ENCODE data around the gene RALGAPA1. TPM values are rescaled to one million over a fixed set of nuclear protein-coding genes. Genes with fewer than 3 reads are reported as not detected.
"Not testable (repeated sequence)": the region's sequence is repeated elsewhere in the genome, so short reads cannot be mapped to it uniquely, and the experiment has no call there.

The RALGAPA1 gene
- total RNA-seq, 1 donor, result 39.1 TPM

- Histone ChIP-seq H3K9me3 (ENCODE audit: low read depth, low read length) (no peaks in the 10 kb centered on the region), H3K4me2 (ENCODE audit: insufficient read depth, low read length) (no peak overlapping the region), H3K4me1 (ENCODE audit: insufficient read depth, low read length) (no peaks in the 10 kb centered on the region), H3K36me3 (ENCODE audit: insufficient read depth, low read length) (no peaks in the 10 kb centered on the region), H3K79me2 (ENCODE audit: insufficient read depth, low read length) (no peaks in the 10 kb centered on the region), H4K20me1 (ENCODE audit: insufficient read depth, low read length) (no peaks in the 10 kb centered on the region), H3K27ac (ENCODE audit: low read depth, low read length) (no peak overlapping the region), H3K27me3 (ENCODE audit: insufficient read depth, low read length) (no peaks in the 10 kb centered on the region), H2AFZ (ENCODE audit: low read length) (no peak overlapping the region), H3K4me3 (ENCODE audit: insufficient read depth, low read length) (no peak overlapping the region)
- no peak for TF ChIP-seq CTCF (IDR thresholded peaks at IDR 0.05; ENCODE audit: extremely low read depth, low read depth, low read length)
- no peak for DNase-seq (ENCODE audit: insufficient read length, low spot score, missing footprints)
Observed at GRCh38 chr14:35628989-35629388, 180.1 kb downstream of the RALGAPA1 start.

GRCh38 chr14:35626947-35627346, 182.1 kb downstream of the RALGAPA1 start:
- H3K4me2 ChIP-seq (ENCODE audit: insufficient read depth, low read length); H2AFZ ChIP-seq (ENCODE audit: low read length); H3K4me3 ChIP-seq (ENCODE audit: insufficient read depth, low read length); H3K36me3 ChIP-seq (ENCODE audit: insufficient read depth, low read length); H3K4me1 ChIP-seq (ENCODE audit: insufficient read depth, low read length); H3K79me2 ChIP-seq (ENCODE audit: insufficient read depth, low read length); H3K9me3 ChIP-seq (ENCODE audit: low read depth, low read length); DNase-seq (ENCODE audit: insufficient read length, low spot score, missing footprints); H3K27ac ChIP-seq (ENCODE audit: low read depth, low read length); H3K27me3 ChIP-seq (ENCODE audit: insufficient read depth, low read length); H4K20me1 ChIP-seq (ENCODE audit: insufficient read depth, low read length): not testable (repeated sequence)

- not testable (repeated sequence) for H4K20me1 ChIP-seq (ENCODE audit: insufficient read depth, low read length); H3K27me3 ChIP-seq (ENCODE audit: insufficient read depth, low read length); H3K36me3 ChIP-seq (ENCODE audit: insufficient read depth, low read length); H3K4me1 ChIP-seq (ENCODE audit: insufficient read depth, low read length); H3K4me3 ChIP-seq (ENCODE audit: insufficient read depth, low read length); H2AFZ ChIP-seq (ENCODE audit: low read length); H3K9me3 ChIP-seq (ENCODE audit: low read depth, low read length); DNase-seq (ENCODE audit: insufficient read length, low spot score, missing footprints); H3K79me2 ChIP-seq (ENCODE audit: insufficient read depth, low read length); H3K4me2 ChIP-seq (ENCODE audit: insufficient read depth, low read length); H3K27ac ChIP-seq (ENCODE audit: low read depth, low read length)
Observed at GRCh38 chr14:35621996-35622395, 187.1 kb downstream of the RALGAPA1 start.

- H3K27me3 ChIP-seq (ENCODE audit: insufficient read depth, low read length); H2AFZ ChIP-seq (ENCODE audit: low read length); H3K27ac ChIP-seq (ENCODE audit: low read depth, low read length); H3K4me2 ChIP-seq (ENCODE audit: insufficient read depth, low read length); H3K4me3 ChIP-seq (ENCODE audit: insufficient read depth, low read length); H4K20me1 ChIP-seq (ENCODE audit: insufficient read depth, low read length); H3K79me2 ChIP-seq (ENCODE audit: insufficient read depth, low read length); H3K9me3 ChIP-seq (ENCODE audit: low read depth, low read length); DNase-seq (ENCODE audit: insufficient read length, low spot score, missing footprints); H3K36me3 ChIP-seq (ENCODE audit: insufficient read depth, low read length); H3K4me1 ChIP-seq (ENCODE audit: insufficient read depth, low read length): not testable (repeated sequence)
Observed at GRCh38 chr14:35619998-35620397, 189.1 kb downstream of the RALGAPA1 start.

GRCh38 chr14:35619461-35619860, 189.6 kb downstream of the RALGAPA1 start:
- H3K36me3 ChIP-seq (ENCODE audit: insufficient read depth, low read length); H3K4me2 ChIP-seq (ENCODE audit: insufficient read depth, low read length); H3K27ac ChIP-seq (ENCODE audit: low read depth, low read length); H3K79me2 ChIP-seq (ENCODE audit: insufficient read depth, low read length); H3K9me3 ChIP-seq (ENCODE audit: low read depth, low read length); H3K4me1 ChIP-seq (ENCODE audit: insufficient read depth, low read length); H4K20me1 ChIP-seq (ENCODE audit: insufficient read depth, low read length); H3K27me3 ChIP-seq (ENCODE audit: insufficient read depth, low read length); DNase-seq (ENCODE audit: insufficient read length, low spot score, missing footprints); H3K4me3 ChIP-seq (ENCODE audit: insufficient read depth, low read length); H2AFZ ChIP-seq (ENCODE audit: low read length): not testable (repeated sequence)

- TF ChIP-seq CTCF (IDR thresholded peaks at IDR 0.05; ENCODE audit: extremely low read depth, low read depth, low read length), result no peak
- no peak overlapping the region for H3K4me2 ChIP-seq (ENCODE audit: insufficient read depth, low read length)
Observed at GRCh38 chr14:35617500-35617899, 191.6 kb downstream of the RALGAPA1 start.

More at GRCh38 chr14:35617500-35617899, 191.6 kb downstream of the RALGAPA1 start:
- no peak overlapping the region for H2AFZ ChIP-seq (ENCODE audit: low read length)
- H3K4me3 ChIP-seq (ENCODE audit: insufficient read depth, low read length), result no peak overlapping the region
- no peak for DNase-seq (ENCODE audit: insufficient read length, low spot score, missing footprints)
- no peak overlapping the region for H3K27ac ChIP-seq (ENCODE audit: low read depth, low read length)
- H3K4me1 ChIP-seq (ENCODE audit: insufficient read depth, low read length), result no peaks in the 10 kb centered on the region
- H3K27me3 ChIP-seq (ENCODE audit: insufficient read depth, low read length), result no peaks in the 10 kb centered on the region
- no peaks in the 10 kb centered on the region for H3K36me3 ChIP-seq (ENCODE audit: insufficient read depth, low read length)
- H4K20me1 ChIP-seq (ENCODE audit: insufficient read depth, low read length), result no peaks in the 10 kb centered on the region
- no peaks in the 10 kb centered on the region for H3K9me3 ChIP-seq (ENCODE audit: low read depth, low read length)
- H3K79me2 ChIP-seq (ENCODE audit: insufficient read depth, low read length), result no peaks in the 10 kb centered on the region

Data from osteoblast (primary cell).